ENCODE results near the gene SLC38A8.

DNA sequence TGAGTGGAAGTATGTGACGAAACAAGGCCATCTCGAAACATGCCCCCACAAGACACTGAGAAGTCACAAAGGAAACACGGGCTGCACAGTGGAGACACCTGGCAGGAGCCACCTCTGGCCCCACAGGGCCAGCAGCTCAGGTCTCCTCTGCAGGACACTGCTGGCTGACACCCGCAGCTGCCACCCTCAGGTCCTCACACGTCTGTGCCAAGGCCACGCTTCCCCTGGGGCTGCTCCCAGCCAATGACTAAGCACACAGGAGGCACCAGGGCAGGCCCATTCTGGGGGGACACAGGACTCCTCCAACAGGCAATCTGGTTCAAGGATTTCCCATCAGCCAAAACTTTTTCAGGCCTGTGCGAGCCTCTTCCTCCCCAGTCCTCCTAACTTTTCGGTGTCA is 37.8 kb upstream of the SLC38A8 start:
- TF ChIP-seq CTCF (conservative IDR thresholded peaks at IDR 0.05; ENCODE audit: low read length) (no peak), EZH2phosphoT487 (IDR thresholded peaks at IDR 0.05; ENCODE audit: borderline replicate concordance) (no peak)
